ENCODE results near the gene PALM3.
"Not testable (repeated sequence)": the region's sequence is repeated elsewhere in the genome, so short reads cannot be mapped to it uniquely, and the experiment has no call there.

PALM3 gene

DNA sequence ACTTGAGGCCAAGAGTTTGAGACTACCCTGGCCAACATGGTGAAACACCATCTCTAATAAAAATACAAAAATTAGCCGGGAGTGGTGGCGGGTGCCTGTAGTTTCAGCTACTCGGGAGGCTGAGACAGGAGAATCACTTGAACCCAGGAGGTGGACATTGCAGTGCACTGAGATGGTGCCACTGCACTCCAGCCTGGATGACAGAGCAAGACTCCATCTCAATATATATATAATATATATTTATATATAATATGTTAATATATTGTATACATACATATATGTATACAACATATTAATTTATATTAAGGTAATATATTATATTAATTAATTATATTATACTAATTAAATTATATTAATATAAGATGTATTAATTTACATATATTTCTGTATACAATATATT, 42.1 kb downstream of the PALM3 start:
- H3K4me1 Mint-ChIP-seq, result peaks cover 20% of the 10 kb centered on the region
- not testable (repeated sequence) for H3K9me3 Mint-ChIP-seq; DNase-seq; H3K27me3 Mint-ChIP-seq; ATAC-seq; H3K4me3 Mint-ChIP-seq; H3K36me3 Mint-ChIP-seq (ENCODE audit: low read depth); H3K27ac Mint-ChIP-seq

- no peak overlapping the region for H3K4me3 Mint-ChIP-seq
- H3K27me3 Mint-ChIP-seq, result no peaks in the 10 kb centered on the region
- H3K27ac Mint-ChIP-seq, result no peak overlapping the region
- DNase-seq, result no peak
- no peak for ATAC-seq
- no peaks in the 10 kb centered on the region for H3K9me3 Mint-ChIP-seq
- no peaks in the 10 kb centered on the region for H3K36me3 Mint-ChIP-seq (ENCODE audit: low read depth)
- H3K4me1 Mint-ChIP-seq, result peaks cover 22% of the 10 kb centered on the region
These were observed 42.8 kb downstream of the PALM3 start for GRCh38 chr19:14019100-14019499.

GRCh38 chr19:14015524-14016035, 46.3 kb downstream of the PALM3 start:
- no peaks in the 10 kb centered on the region for H3K27me3 Mint-ChIP-seq
- no peaks in the 10 kb centered on the region for H3K36me3 Mint-ChIP-seq (ENCODE audit: low read depth)
- no peak overlapping the region for H3K4me3 Mint-ChIP-seq
- H3K9me3 Mint-ChIP-seq, result no peaks in the 10 kb centered on the region
- DNase-seq (no peak), ATAC-seq (peak; percentile 46)
- H3K4me1 Mint-ChIP-seq, result peaks cover 8% of the 10 kb centered on the region
- H3K27ac Mint-ChIP-seq, result peak overlapping the region; percentile 59

GRCh38 chr19:14012378-14012915, 49.4 kb downstream of the PALM3 start:
- no peak overlapping the region for H3K27ac Mint-ChIP-seq
- H3K4me3 Mint-ChIP-seq, result no peak overlapping the region
- H3K36me3 Mint-ChIP-seq (ENCODE audit: low read depth), result no peaks in the 10 kb centered on the region
- no peaks in the 10 kb centered on the region for H3K27me3 Mint-ChIP-seq
- H3K9me3 Mint-ChIP-seq, result no peaks in the 10 kb centered on the region
- ATAC-seq (no peak), DNase-seq (no peak)
- H3K4me1 Mint-ChIP-seq, result peaks cover 11% of the 10 kb centered on the region

GRCh38 chr19:14006766-14007562, 54.9 kb downstream of the PALM3 start:
- DNase-seq, result peak; percentile 86
- Mint-ChIP-seq H3K27ac (peak overlapping the region; percentile 99), H3K27me3 (no peaks in the 10 kb centered on the region), H3K4me3 (peak overlapping the region; percentile 92), H3K4me1 (peaks cover 41% of the 10 kb centered on the region), H3K36me3 (ENCODE audit: low read depth) (peaks cover 4% of the 10 kb centered on the region), H3K9me3 (no peaks in the 10 kb centered on the region)
- peak; percentile 17 for ATAC-seq

DNA sequence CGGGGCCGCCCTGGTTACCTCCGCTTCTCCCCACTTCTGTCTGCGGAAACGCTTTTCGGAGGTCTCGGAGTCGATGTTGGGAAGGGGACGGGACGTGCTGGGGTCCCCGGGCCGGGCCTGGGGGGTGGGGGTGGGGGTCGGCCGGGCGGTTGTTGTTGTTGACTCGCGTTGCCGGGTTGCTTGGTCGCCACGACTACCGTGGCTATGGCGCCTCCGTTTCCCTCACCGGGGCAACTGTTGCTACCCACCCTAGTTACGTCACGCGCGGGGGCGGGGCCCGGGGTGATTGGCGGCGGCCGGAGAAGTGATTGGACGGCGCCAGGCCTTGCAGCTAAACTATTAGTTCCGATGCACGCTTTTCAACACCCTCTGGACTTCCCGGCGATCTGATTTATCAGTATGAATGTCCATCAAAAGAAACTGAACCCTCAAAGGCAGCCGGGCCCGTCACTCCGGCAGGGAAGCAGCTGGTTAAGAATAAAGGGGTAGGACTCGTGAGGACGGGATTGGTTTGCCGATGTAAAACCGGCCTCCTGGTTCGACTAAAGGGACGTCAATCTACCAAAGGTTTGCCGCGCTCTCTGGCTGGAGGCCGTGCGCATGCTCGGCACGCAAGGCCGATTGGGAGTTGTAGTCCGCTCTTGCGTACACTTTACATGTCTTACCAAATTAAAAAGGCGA, 55.7 kb downstream of the PALM3 start, which contains the start of gene RFX1:
Gene RFX1, minus strand, starts transcription at position 236 of the 681 bp plus-strand sequence. CDS start 12,477 bp downstream, outside the sequence.
- H3K36me3 Mint-ChIP-seq (ENCODE audit: low read depth), result peaks cover 4% of the 10 kb centered on the region
- peak within 1 kb of the TSS; percentile 99 for H3K27ac Mint-ChIP-seq
- ATAC-seq (peak; percentile 86), DNase-seq (peak; percentile 100)
- no peaks in the 10 kb centered on the region for H3K27me3 Mint-ChIP-seq
- H3K4me1 Mint-ChIP-seq, result peaks cover 48% of the 10 kb centered on the region
- H3K4me3 Mint-ChIP-seq, result peak within 1 kb of the TSS; percentile 92
- H3K9me3 Mint-ChIP-seq, result no peaks in the 10 kb centered on the region

- Mint-ChIP-seq H3K36me3 (ENCODE audit: low read depth) (peaks cover 7% of the 10 kb centered on the region), H3K9me3 (no peaks in the 10 kb centered on the region), H3K4me3 (peak overlapping the region; percentile 92), H3K27me3 (no peaks in the 10 kb centered on the region), H3K27ac (peak overlapping the region; percentile 92), H3K4me1 (peaks cover 54% of the 10 kb centered on the region)
- DNase-seq, result peak; percentile 96
- peak; percentile 41 for ATAC-seq
These were observed 56.4 kb downstream of the PALM3 start for GRCh38 chr19:14005349-14006084.

DNA sequence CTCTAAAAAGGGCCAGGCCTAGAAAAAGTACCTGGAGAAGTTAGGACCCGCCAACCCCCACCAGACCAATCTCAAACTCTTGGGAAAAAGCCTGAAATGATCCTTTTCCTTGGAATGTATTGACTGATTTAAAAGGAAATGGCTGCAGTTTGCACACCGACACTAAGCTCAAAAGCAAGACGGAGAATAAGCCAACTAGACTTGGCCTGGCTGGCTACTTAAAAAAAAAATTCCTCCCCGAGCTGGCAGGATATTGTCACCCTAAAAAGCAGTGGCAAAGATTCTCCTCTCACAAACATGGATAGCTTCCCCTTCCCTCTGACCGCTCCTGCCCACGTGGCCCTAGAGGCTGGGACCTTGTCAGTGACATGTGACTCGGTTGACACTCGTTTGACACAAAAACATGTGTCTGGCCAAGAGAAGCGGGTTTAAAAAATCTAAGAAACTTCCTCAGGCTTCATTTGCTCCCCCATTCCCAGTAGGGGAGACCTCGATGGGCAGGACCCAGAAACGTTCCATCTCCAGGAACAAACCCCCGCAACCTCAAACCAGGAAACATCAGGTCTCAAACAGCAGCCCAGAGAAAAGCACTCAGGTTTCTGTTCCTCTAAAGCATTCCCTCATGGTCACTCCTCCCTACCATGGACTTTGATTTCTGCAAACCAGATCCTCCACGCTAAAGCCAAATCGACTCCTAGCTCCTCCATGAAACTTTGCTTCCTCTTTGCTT, 57.1 kb downstream of the PALM3 start:
- Mint-ChIP-seq H3K4me1 (peaks cover 61% of the 10 kb centered on the region), H3K9me3 (no peaks in the 10 kb centered on the region), H3K27ac (peak overlapping the region; percentile 92), H3K4me3 (peak overlapping the region; percentile 92), H3K36me3 (ENCODE audit: low read depth) (peaks cover 12% of the 10 kb centered on the region), H3K27me3 (no peaks in the 10 kb centered on the region)
- no peak for DNase-seq
- ATAC-seq, result no peak
